ENCODE measurements around the gene GYPC. TPM values are rescaled to one million over a fixed set of nuclear protein-coding genes. Genes with fewer than 3 reads are reported as not detected.

Gene GYPC
- total and polyA plus RNA-seq, 2 experiments from 2014 or later = 42.6 to 45.8 TPM

DNA sequence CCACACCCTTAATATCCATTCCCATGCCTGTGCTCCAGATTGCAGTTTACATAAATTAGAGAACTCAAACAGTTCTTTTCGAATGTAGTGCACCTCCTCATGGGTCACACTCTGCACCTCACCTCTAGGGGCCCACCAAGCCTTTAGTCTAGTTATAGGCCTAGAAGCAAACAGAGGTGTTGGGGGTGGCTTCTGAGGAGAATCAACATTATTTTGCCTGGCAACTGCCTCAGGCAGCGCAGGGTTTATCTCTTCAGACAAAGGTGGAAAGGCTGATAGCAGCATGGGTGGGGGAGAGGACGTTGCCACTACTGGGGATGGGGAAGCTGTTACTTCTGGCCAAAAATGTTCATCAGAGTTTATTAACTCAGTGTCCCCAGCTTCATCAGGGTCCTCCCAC lies 5.0 kb upstream of the GYPC start:
- H3K27ac ChIP-seq = no peak overlapping the region
- no peaks in the 10 kb centered on the region for H3K27me3 ChIP-seq (replicated peaks; ENCODE audit: insufficient read depth)
- H4K20me1 ChIP-seq (ENCODE audit: insufficient read depth) = no peaks in the 10 kb centered on the region
- H3K9me2 ChIP-seq (ENCODE audit: insufficient read depth) = no peaks in the 10 kb centered on the region
- no peaks in the 10 kb centered on the region for H3K79me2 ChIP-seq (ENCODE audit: insufficient read depth)
- H3K4me2 ChIP-seq (ENCODE audit: unreplicated experiment) = no peak overlapping the region
- WGBS, 2 experiments (ENCODE audit: low coverage in 1 of 2, low lambda C conversion rate in 2 of 2, missing lambda C conversion rate in 2 of 2) = 51 to 55% methylated on average over 3 of the region's 3 CpGs
- no peak overlapping the region for H3K4me3 ChIP-seq
- H3K36me3 ChIP-seq (ENCODE audit: low read depth) = no peaks in the 10 kb centered on the region
- no peak for DNase-seq
- H3F3A ChIP-seq (ENCODE audit: insufficient read depth) = 0 out of 2 replicates have a peak, but pooled peaks cover 4% of the 10 kb centered on the region
- no peak overlapping the region for H2AFZ ChIP-seq
- in situ Hi-C loops (cut with MboI) = no loop called here
- H3K4me1 ChIP-seq (ENCODE audit: insufficient read depth) = peaks cover 8% of the 10 kb centered on the region
- no peak for TF ChIP-seq EZH2phosphoT487 (IDR thresholded peaks at IDR 0.05; ENCODE audit: insufficient read depth, low read depth)
- no peak for TF ChIP-seq EZH2 (IDR thresholded peaks at IDR 0.05; ENCODE audit: insufficient read depth, poor library complexity, severe bottlenecking)
- H3K9me3 ChIP-seq (ENCODE audit: low read depth) = no peaks in the 10 kb centered on the region
- no peak overlapping the region for H3K9ac ChIP-seq

DNA sequence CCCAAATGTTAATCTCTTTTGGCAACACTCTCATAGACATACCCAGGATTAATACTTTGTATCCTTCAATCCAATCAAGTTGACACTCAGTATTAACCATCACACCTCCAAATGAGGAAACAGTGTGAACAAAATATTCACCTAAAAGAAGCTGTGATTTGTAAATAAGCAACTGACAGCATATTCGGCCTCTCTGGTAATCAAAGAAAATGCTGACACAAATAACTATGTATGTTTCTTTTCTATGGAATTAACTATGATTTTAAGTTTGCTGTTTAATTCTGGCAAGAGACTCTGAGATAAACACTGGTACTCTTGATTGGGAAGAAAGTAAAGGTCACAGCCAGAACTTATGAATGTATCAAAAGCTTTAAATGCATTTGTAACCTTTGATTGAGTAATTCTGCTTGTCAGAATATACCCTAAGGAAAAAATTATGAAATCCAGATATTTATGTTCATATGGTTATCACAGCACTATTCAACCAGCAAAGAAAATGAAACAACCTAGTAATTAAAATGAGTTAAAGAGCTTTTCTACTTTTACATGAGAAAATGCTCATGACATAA lies 3.6 kb upstream of the GYPC start:
- Histone ChIP-seq H3F3A (ENCODE audit: insufficient read depth) (peaks cover 12% of the 10 kb centered on the region), H3K4me2 (ENCODE audit: unreplicated experiment) (no peak overlapping the region), H3K9me3 (ENCODE audit: low read depth) (no peaks in the 10 kb centered on the region), H3K4me1 (ENCODE audit: insufficient read depth) (peaks cover 15% of the 10 kb centered on the region), H3K79me2 (ENCODE audit: insufficient read depth) (no peaks in the 10 kb centered on the region), H2AFZ (no peak overlapping the region), H3K36me3 (ENCODE audit: low read depth) (no peaks in the 10 kb centered on the region), H4K20me1 (ENCODE audit: insufficient read depth) (no peaks in the 10 kb centered on the region), H3K4me3 (no peak overlapping the region), H3K9ac (no peak overlapping the region), H3K27me3 (replicated peaks; ENCODE audit: insufficient read depth) (no peaks in the 10 kb centered on the region), H3K9me2 (ENCODE audit: insufficient read depth) (no peaks in the 10 kb centered on the region), H3K27ac (no peak overlapping the region)
- no peak for DNase-seq
- WGBS, 2 experiments (ENCODE audit: low coverage in 1 of 2, low lambda C conversion rate in 2 of 2, missing lambda C conversion rate in 2 of 2) = 69% methylated on average over 1 of the region's 1 CpG
- in situ Hi-C loops (cut with MboI) = no loop called here
- TF ChIP-seq EZH2 (IDR thresholded peaks at IDR 0.05; ENCODE audit: insufficient read depth, poor library complexity, severe bottlenecking) (no peak), EZH2phosphoT487 (IDR thresholded peaks at IDR 0.05; ENCODE audit: insufficient read depth, low read depth) (no peak)

DNA sequence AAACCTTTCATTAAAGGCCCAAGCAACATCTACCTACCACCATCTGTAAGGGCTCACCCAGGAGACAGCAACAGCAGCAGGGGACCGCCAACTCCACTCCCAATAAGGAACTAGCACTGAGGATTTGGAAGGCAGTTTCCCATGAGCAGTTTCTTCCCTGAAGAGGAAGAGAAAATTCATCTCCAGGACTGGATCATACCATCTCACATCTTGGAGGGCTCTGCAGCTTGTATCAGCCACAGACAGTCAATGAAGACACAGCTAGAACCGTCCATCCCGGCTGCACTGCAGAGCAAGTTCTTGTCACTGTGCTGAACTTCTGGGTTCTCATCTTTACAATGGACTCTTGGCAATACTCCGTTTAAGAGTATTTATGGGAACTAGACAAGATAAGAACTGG lies 2.8 kb upstream of the GYPC start:
- Histone ChIP-seq H3K9me2 (ENCODE audit: insufficient read depth) (no peaks in the 10 kb centered on the region), H3K79me2 (ENCODE audit: insufficient read depth) (no peaks in the 10 kb centered on the region), H4K20me1 (ENCODE audit: insufficient read depth) (no peaks in the 10 kb centered on the region), H2AFZ (no peak overlapping the region), H3K9ac (no peak overlapping the region), H3F3A (ENCODE audit: insufficient read depth) (peaks cover 17% of the 10 kb centered on the region), H3K4me1 (ENCODE audit: insufficient read depth) (peaks cover 20% of the 10 kb centered on the region), H3K36me3 (ENCODE audit: low read depth) (no peaks in the 10 kb centered on the region), H3K9me3 (ENCODE audit: low read depth) (no peaks in the 10 kb centered on the region), H3K27me3 (replicated peaks; ENCODE audit: insufficient read depth) (no peaks in the 10 kb centered on the region), H3K4me2 (ENCODE audit: unreplicated experiment) (no peak overlapping the region), H3K4me3 (no peak overlapping the region), H3K27ac (no peak overlapping the region)
- TF ChIP-seq EZH2 (IDR thresholded peaks at IDR 0.05; ENCODE audit: insufficient read depth, poor library complexity, severe bottlenecking) (no peak), EZH2phosphoT487 (IDR thresholded peaks at IDR 0.05; ENCODE audit: insufficient read depth, low read depth) (no peak)
- no peak for DNase-seq
- in situ Hi-C loops (cut with MboI) = no loop called here
- 91% methylated on average over 4 of the region's 4 CpGs for WGBS, 2 experiments (ENCODE audit: low coverage in 1 of 2, low lambda C conversion rate in 2 of 2, missing lambda C conversion rate in 2 of 2)

DNA sequence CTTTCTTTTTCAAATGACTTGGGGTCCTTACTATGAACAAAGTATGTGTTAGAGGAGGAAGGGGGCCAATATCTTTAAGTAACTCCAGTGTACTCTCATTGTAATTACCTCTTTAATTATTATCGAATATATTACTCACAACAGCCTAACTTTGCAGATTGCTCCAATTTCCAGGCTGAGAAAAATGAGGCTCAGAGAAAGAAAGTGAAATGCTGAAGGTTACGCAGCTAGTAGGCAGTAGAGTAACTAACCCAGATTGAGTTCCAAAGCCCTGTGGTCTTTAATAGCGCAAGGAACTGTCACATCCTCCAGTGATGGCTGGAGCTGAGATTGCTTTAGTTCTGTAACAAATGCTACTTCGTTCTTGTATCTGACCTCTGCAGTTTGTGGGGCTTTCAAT lies 2.2 kb upstream of the GYPC start:
- Histone ChIP-seq H3K9me2 (ENCODE audit: insufficient read depth) (no peaks in the 10 kb centered on the region), H3K4me2 (ENCODE audit: unreplicated experiment) (no peak overlapping the region), H3K9ac (no peak overlapping the region), H3F3A (ENCODE audit: insufficient read depth) (peaks cover 23% of the 10 kb centered on the region), H3K4me3 (no peak overlapping the region), H2AFZ (no peak overlapping the region), H3K9me3 (ENCODE audit: low read depth) (no peaks in the 10 kb centered on the region), H3K79me2 (ENCODE audit: insufficient read depth) (no peaks in the 10 kb centered on the region), H3K27me3 (replicated peaks; ENCODE audit: insufficient read depth) (no peaks in the 10 kb centered on the region), H4K20me1 (ENCODE audit: insufficient read depth) (no peaks in the 10 kb centered on the region), H3K36me3 (ENCODE audit: low read depth) (no peaks in the 10 kb centered on the region), H3K27ac (no peak overlapping the region), H3K4me1 (ENCODE audit: insufficient read depth) (peaks cover 27% of the 10 kb centered on the region)
- 96 to 97% methylated on average over 4 of the region's 4 CpGs for WGBS, 2 experiments (ENCODE audit: low coverage in 1 of 2, low lambda C conversion rate in 2 of 2, missing lambda C conversion rate in 2 of 2)
- no peak for DNase-seq
- TF ChIP-seq EZH2 (IDR thresholded peaks at IDR 0.05; ENCODE audit: insufficient read depth, poor library complexity, severe bottlenecking) (no peak), EZH2phosphoT487 (IDR thresholded peaks at IDR 0.05; ENCODE audit: insufficient read depth, low read depth) (no peak)
- in situ Hi-C loops (cut with MboI) = no loop called here

Data from GM23248 (cell line).